GM12865 (cell line): ENCODE data around the gene SORBS1.

ENCODE experiments used
- DNase-seq: peaks from one replicate; pipeline ENCODE4 v3.0.0; 2010; ENCODE audit warnings: low read depth
- H3K4me3 ChIP-seq: 2 replicates; pipeline ENCODE4 v1.5.1; 2011; ENCODE audit warnings: mild to moderate bottlenecking, low read depth, low read length, control low read depth
- TF ChIP-seq, protein P1 (sequence below): IDR thresholded peaks from 2 replicates; pipeline ENCODE4 v1.5.1; 2011; ENCODE audit warnings: low read length, control low read depth, low read depth, inconsistent platforms; ENCODE audit not compliant: insufficient read depth; ENCODE audit errors: missing control alignments

Gene SORBS1

DNA sequence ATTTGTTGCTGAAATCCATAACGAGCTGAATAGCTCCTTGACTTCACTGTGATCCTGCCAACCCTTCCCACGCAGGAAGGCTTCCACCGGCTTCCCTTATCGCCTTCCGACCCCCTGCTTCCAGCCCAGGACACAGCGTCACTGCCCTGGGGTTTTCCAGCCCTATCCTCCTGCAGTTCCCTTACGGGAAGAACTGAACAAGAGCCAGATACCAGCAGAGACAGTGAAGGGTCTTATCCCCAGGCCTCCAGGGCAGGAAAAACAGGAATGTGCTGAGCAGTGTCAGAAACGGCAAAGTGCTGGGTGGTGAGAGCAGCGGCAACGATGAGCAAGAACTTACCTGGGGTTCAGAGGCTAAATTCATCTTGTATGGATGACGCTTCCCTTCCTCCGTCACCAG is 292.7 kb downstream of the SORBS1 start:
- DNase-seq, result no peak
- no peak overlapping the region for H3K4me3 ChIP-seq
- TF ChIP-seq, protein P1, sequence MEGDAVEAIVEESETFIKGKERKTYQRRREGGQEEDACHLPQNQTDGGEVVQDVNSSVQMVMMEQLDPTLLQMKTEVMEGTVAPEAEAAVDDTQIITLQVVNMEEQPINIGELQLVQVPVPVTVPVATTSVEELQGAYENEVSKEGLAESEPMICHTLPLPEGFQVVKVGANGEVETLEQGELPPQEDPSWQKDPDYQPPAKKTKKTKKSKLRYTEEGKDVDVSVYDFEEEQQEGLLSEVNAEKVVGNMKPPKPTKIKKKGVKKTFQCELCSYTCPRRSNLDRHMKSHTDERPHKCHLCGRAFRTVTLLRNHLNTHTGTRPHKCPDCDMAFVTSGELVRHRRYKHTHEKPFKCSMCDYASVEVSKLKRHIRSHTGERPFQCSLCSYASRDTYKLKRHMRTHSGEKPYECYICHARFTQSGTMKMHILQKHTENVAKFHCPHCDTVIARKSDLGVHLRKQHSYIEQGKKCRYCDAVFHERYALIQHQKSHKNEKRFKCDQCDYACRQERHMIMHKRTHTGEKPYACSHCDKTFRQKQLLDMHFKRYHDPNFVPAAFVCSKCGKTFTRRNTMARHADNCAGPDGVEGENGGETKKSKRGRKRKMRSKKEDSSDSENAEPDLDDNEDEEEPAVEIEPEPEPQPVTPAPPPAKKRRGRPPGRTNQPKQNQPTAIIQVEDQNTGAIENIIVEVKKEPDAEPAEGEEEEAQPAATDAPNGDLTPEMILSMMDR, result no peak

DNA sequence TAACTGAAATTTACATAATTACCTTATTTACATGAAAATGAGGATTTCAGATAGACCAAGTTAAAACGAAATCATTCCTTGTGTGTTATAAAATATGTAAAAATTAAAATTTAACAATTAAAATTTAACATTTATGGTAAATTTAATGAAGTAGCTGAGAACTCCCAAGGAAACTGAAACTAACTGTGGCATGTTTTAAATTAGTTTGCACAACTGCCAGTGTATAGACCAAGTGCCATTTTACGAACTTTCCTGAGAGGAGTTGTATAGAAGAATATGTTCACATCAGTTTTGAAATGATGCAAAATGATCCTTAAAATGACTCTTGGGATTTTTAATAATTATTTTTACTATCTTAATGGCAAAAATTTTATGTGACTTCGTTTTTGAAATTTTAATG is 293.9 kb downstream of the SORBS1 start:
- H3K4me3 ChIP-seq, result no peak overlapping the region
- no peak for DNase-seq
- TF ChIP-seq, protein P1, result no peak

DNA sequence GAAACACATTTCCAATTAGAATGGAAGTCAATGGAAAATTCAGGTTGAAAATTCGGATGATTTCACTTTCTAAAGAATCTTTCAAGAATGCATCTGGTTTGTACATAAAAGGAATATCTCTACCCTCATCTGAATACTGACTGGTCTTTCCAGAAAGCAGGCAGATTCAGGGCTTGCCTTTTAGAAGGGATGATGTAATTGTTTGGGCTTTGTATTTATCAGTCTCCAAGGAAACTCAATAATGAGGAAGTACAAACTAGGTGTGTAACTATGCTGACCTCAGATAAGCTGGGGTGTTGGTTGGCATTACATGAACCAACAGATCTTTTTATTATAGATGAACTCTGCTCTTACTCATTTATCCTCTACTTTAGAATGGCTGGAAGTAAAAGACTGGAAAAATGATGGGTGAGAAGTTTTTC is 294.5 kb downstream of the SORBS1 start:
- TF ChIP-seq, protein P1, result no peak
- H3K4me3 ChIP-seq, result no peak overlapping the region
- DNase-seq, result peak; percentile 45

DNA sequence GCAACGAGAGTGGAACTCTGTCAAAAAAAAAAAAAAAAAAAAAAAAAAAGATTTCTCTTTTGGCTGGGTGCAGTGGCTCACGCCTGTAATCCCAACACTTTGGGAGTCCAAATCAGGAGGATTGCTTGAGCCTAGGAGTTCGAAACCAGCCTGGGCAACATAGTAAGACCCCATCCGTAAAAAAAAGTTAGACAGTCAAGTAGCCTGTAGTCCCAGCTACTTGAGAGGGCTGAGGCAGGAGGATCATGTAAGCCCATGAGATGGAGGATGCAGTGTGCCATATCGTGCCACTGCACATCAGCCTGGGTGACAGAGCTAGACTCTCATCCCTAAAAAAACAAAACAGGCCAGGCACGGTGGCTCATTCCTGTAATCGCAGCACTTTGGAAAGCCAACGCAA is 295.6 kb downstream of the SORBS1 start:
- no peak overlapping the region for H3K4me3 ChIP-seq
- no peak for DNase-seq
- TF ChIP-seq, protein P1, result no peak

DNA sequence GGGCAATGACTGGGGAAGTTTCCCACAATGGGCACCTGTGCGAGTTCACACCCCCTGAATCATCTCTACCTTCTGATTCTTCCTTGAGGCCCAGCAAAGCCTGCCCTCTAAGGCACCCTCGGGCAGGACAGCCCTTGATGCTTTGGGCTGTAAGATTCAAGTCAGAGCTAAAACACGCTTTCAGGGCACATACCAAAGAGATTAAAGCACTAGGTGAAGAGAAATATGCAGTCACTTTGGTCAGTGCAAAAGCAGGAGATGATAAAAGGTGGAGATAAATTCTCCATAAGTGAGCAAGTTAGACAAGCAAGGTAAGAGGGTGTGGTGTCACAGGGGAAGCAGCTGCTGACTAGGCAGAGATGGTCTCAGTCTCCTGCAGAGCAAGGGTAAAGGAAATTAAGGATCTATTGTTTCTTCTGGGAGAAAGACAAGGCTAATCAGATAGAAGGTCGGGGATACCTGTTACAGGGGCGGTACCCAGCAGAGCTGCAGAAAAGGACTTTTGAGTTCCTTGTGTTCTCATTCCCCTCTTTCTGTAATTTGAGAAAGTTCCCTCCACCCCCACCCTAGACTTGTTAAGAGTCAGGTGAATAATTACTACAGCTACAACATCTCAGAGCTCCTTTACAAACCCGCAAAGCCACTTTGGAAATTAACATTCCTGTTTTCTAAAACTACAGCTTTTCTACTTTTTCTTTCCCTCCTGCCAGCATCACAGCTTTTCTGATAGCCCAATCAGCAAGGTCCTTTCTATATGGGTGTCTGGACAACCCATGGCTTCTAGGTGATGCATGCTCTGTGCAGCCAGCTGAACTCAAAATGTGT is 296.7 kb downstream of the SORBS1 start:
- DNase-seq, result no peak
- TF ChIP-seq, protein P1, result no peak
- no peak overlapping the region for H3K4me3 ChIP-seq

DNA sequence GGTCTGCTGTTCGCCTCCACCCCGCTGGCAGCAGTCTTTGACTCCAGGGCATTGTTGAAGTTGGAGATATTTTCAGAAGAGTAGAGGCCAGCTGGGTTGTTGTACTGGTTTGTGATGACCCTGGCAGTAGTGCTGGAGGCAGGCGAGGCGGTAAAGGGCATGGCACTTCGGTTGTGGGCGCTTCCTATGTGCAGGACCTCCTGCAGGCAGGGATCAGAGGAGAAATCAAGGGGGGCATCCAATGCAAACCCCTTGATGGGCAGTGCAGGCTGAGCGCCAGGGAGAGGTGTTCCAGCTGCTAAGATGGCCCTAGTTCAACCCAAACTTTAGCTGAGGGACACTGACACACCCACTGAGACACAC is 297.3 kb downstream of the SORBS1 start:
- no peak overlapping the region for H3K4me3 ChIP-seq
- DNase-seq, result no peak
- TF ChIP-seq, protein P1, result no peak
